Measurements from ENCODE around the gene MAML3.

MAML3 gene

DNA sequence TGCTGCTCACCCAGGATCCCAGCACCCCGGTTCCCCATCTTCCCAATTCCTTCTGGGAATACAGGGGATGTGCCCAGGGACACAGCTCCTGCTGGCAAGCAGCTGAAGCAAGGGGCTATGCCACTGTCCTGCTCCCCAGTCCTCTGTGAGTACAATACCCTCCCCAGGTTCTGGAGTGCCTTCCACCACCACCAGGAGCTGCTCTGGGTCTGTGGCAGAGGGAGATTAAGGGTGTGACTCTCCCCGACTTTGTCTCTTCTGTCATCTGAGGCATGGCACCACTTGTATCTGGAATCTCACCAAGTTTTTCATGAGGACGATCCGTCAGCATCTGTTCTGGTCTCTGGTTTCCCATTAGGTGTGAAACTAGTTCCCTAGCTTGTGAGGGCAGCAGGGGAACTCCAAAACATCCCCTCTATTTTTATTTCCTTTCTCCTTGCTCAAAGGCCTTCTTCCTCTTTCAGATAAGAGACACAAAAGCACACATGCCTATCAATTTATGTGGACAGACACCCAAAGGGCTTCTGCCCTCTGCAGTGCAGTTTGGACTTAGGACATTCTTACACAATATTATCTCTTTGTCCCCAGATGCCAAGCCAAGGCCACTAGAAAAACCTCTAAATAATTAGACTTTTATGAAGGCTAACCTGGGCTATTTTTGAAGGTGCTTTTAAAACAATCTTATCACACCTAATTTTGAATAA lies 461.5 kb downstream of the MAML3 start:
- Histone ChIP-seq H3K9me3 (ENCODE audit: control insufficient read depth, low read length) (no peaks in the 10 kb centered on the region), H3K27ac (no peak overlapping the region), H3K27me3 (ENCODE audit: control insufficient read depth, insufficient read depth, low read length) (no peaks in the 10 kb centered on the region), H3K79me2 (no peaks in the 10 kb centered on the region), H3K4me1 (no peaks in the 10 kb centered on the region), H2AFZ (no peak overlapping the region), H3K9ac (no peak overlapping the region), H3K4me2 (ENCODE audit: low read length) (no peak overlapping the region), H3K4me3 (ENCODE audit: low read depth, low read length) (no peak overlapping the region), H3K36me3 (ENCODE audit: control insufficient read depth, insufficient read depth, low read length) (no peaks in the 10 kb centered on the region)
- TF ChIP-seq CTCF (IDR thresholded peaks at IDR 0.05) = no peak

DNA sequence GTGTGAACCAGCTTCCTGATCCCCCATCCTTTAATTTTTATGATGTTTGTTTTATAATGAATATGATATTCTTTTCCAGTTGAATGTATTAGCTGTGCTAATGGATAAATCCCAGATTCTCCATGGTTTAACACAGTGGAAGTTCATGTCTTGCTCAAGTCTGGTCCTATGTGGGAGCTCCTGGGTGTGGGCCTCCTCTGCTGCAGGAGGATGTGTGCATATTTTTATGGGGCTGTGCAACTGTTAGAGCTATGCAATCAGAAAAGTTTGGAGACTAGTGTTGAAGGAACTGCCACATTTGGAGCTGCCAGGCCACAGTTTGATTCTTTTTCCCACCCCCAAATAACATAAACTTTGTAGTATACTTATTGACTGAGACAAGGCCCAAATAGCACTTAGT lies 463.6 kb downstream of the MAML3 start:
- no peaks in the 10 kb centered on the region for H3K4me1 ChIP-seq
- no peak overlapping the region for H3K4me2 ChIP-seq (ENCODE audit: low read length)
- no peaks in the 10 kb centered on the region for H3K36me3 ChIP-seq (ENCODE audit: control insufficient read depth, insufficient read depth, low read length)
- TF ChIP-seq CTCF (IDR thresholded peaks at IDR 0.05) = no peak
- no peak overlapping the region for H2AFZ ChIP-seq
- H3K27ac ChIP-seq = no peak overlapping the region
- H3K4me3 ChIP-seq (ENCODE audit: low read depth, low read length) = no peak overlapping the region
- no peaks in the 10 kb centered on the region for H3K9me3 ChIP-seq (ENCODE audit: control insufficient read depth, low read length)
- no peaks in the 10 kb centered on the region for H3K27me3 ChIP-seq (ENCODE audit: control insufficient read depth, insufficient read depth, low read length)
- H3K79me2 ChIP-seq = no peaks in the 10 kb centered on the region
- H3K9ac ChIP-seq = no peak overlapping the region

- H3K9me3 ChIP-seq (ENCODE audit: control insufficient read depth, low read length) = no peaks in the 10 kb centered on the region
- no peak overlapping the region for H2AFZ ChIP-seq
- no peak overlapping the region for H3K4me3 ChIP-seq (ENCODE audit: low read depth, low read length)
- H3K36me3 ChIP-seq (ENCODE audit: control insufficient read depth, insufficient read depth, low read length) = no peaks in the 10 kb centered on the region
- H3K27me3 ChIP-seq (ENCODE audit: control insufficient read depth, insufficient read depth, low read length) = no peaks in the 10 kb centered on the region
- no peak overlapping the region for H3K4me2 ChIP-seq (ENCODE audit: low read length)
- H3K4me1 ChIP-seq = no peaks in the 10 kb centered on the region
- H3K9ac ChIP-seq = no peak overlapping the region
- TF ChIP-seq CTCF (IDR thresholded peaks at IDR 0.05) = no peak
- H3K79me2 ChIP-seq = no peaks in the 10 kb centered on the region
- no peak overlapping the region for H3K27ac ChIP-seq
These were observed 464.8 kb downstream of the MAML3 start for GRCh38 chr4:139689093-139689722.

GRCh38 chr4:139686988-139687387 lies 467.0 kb downstream of the MAML3 start:
- Histone ChIP-seq H3K36me3 (ENCODE audit: control insufficient read depth, insufficient read depth, low read length) (no peaks in the 10 kb centered on the region), H3K9me3 (ENCODE audit: control insufficient read depth, low read length) (no peaks in the 10 kb centered on the region), H3K27me3 (ENCODE audit: control insufficient read depth, insufficient read depth, low read length) (no peaks in the 10 kb centered on the region), H3K4me1 (no peaks in the 10 kb centered on the region), H3K4me3 (ENCODE audit: low read depth, low read length) (no peak overlapping the region), H3K79me2 (no peaks in the 10 kb centered on the region), H3K27ac (no peak overlapping the region), H3K9ac (no peak overlapping the region), H2AFZ (no peak overlapping the region), H3K4me2 (ENCODE audit: low read length) (no peak overlapping the region)
- TF ChIP-seq CTCF (IDR thresholded peaks at IDR 0.05) = no peak

DNA sequence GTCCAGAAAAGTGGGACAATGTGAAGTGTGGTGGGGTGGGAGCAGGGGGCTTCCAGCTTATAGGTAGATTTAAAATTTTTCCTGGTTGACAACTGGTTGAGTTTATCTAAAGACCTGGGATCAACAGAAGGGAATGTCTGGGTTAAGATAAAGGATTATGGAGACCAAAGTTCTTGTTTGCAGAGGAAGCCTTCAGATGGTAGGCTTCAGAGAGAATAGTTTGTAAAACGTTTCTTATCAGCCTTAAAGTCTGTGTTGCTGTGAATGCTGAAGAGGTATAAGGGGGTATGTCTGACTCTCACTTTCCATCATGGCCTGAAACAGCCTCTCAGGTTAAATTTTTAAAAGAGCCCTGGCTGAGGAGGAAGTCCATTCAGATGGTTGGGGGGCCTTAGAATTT lies 467.9 kb downstream of the MAML3 start:
- Histone ChIP-seq H3K9ac (no peak overlapping the region), H3K36me3 (ENCODE audit: control insufficient read depth, insufficient read depth, low read length) (no peaks in the 10 kb centered on the region), H3K27me3 (ENCODE audit: control insufficient read depth, insufficient read depth, low read length) (no peaks in the 10 kb centered on the region), H3K4me2 (ENCODE audit: low read length) (no peak overlapping the region), H3K9me3 (ENCODE audit: control insufficient read depth, low read length) (no peaks in the 10 kb centered on the region), H3K4me1 (no peaks in the 10 kb centered on the region), H2AFZ (no peak overlapping the region), H3K27ac (no peak overlapping the region), H3K79me2 (no peaks in the 10 kb centered on the region), H3K4me3 (ENCODE audit: low read depth, low read length) (no peak overlapping the region)
- no peak for TF ChIP-seq CTCF (IDR thresholded peaks at IDR 0.05)
